ENCODE results near the gene UGT2B15.
"Not testable (repeated sequence)": the region's sequence is repeated elsewhere in the genome, so short reads cannot be mapped to it uniquely, and the experiment has no call there.

- not testable (repeated sequence) for TF ChIP-seq CTCF, POLR2A (IDR thresholded peaks at IDR 0.05)
These were observed 13.9 kb downstream of the UGT2B15 start for GRCh38 chr4:68656445-68656973.

All from body of pancreas (tissue), 4 donors.